ENCODE measurements around the gene PAH.
"Not testable (repeated sequence)": the region's sequence is repeated elsewhere in the genome, so short reads cannot be mapped to it uniquely, and the experiment has no call there.

The PAH gene

DNA sequence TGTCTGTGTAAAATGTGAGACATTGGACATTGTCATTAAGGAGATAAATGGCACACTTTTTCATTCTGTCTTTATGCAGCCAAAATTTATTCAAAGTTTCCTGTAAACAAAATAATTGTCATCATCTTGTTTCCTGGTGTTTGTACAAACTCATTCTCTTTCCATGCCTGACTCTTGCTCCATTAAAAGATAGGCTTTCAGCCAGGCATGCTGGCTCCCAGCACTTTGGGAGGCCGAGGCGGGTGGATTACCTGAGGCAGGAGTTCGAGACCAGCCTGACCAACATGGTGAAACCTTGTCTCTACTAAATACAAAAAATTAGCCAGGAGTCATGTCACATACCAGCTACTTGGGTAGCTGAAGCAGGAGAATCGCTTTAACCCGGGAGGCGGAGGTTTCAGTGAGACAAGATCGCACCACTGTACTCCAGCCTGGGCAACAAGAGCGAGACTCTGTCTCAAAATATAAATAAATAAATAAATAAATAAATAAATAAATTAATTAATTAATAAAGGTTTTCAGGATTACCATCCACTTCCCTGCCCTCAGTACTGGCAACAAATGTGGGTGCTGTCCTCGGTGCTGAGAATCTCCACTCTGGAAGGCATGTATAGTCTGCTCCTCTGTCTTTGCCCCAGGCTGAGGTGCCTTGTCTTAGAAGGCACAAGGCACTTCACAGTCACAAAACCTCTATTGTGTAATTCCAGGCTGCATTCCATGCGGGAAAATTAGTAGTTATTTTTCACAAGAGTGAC lies 83.2 kb downstream of the PAH start:
- DNase-seq (ENCODE audit: insufficient read length, low spot score) = no peak
- no peak for FAIRE-seq

DNA sequence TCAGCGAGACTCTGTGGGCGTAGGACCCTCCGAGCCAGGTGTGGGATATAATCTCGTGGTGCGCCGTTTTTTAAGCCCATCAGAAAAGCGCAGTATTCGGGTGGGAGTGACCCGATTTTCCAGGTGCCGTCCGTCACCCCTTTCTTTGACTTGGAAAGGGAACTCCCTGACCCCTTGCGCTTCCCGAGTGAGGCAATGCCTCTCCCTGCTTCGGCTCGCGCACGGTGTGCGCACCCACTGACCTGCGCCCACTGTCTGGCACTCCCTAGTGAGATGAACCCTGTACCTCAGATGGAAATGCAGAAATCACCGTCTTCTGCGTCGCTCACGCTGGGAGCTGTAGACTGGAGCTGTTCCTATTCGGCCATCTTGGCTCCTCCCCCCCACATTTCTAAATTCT lies 84.2 kb downstream of the PAH start:
- DNase-seq (ENCODE audit: insufficient read length, low spot score); FAIRE-seq: not testable (repeated sequence)

DNA sequence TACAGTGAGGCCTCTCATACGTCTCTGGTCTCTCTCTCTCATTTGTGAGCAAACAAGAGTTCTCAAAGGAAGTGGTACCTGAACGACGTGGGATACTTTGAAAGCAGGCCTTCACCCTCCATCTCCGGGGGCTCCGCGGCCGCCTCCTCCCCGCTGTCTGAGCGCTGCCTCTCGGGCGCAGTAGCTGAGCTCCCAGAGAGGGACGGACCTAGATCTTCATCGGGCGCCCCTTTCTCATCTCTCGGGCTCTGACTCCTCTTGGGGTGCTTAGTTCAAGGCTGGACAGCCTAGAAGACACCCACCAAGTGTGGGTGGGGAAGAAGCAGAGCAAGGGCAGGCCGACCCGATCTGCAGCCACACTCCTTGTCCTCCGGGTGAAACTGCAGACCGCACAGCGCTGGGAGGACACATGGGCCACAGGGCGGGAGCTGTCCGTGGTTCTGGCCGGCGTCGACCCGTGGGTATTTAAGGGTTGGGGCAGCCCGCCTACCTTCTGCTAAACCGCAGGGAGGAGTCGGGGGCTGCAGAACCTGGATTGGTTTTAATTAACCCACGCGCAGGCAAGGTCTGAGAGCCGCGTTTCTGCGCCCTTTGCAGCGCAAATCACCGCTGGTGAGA lies 92.7 kb downstream of the PAH start:
- no peak for FAIRE-seq

DNA sequence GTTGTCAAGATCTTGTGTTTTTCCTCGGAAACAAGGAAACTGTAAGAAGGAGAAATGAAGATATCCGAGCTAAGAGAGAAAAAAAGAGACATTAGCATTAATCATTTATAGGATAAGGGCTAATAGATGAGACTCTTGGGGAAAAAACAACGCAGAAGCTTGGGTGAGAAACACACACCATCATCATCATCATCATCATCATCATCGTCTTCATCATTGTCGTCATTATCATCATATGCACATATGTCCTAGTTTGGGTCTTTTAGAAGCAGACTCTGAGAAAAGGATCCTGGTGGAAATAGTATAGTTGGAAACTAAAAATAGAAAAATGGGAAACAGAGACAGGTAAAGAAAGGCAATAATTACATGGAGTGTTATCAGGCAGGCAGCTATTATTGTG lies 95.9 kb downstream of the PAH start:
- no peak for FAIRE-seq

More for the DNA sequence above, 92.7 kb downstream of the PAH start:
- DNase-seq (ENCODE audit: insufficient read length, low spot score) = peak; percentile 32

DNA sequence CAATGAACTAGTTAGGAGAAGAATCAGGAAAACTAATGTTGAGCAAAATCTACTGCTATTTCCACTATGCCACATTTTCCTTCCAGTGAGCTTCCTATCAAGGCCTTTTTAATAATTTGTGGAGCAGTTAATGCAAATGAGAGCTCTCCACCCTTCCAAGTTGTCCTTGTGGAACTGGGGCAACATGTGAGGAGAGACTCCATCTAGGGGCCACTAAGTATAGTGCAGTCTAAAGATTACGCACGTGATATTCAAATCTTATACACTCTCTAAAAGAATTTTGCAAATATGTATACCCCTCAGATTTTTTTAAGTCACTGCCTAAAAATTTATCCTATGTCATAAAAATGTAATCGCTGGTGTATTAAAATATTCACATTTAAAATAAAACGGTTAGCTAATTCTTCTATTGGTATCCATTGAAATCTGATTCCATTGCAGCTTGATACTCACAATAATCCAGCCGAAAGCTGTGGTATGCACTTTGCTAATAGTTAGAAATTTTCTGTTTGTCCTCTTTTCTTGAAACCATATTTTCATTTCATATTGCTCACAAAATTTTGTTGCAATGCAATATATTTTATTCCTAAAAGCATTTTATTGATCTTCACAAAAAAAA lies 100.1 kb downstream of the PAH start:
- DNase-seq (ENCODE audit: insufficient read length, low spot score) (peak; percentile 14), FAIRE-seq (no peak)

More for the DNA sequence above, 95.9 kb downstream of the PAH start:
- DNase-seq (ENCODE audit: insufficient read length, low spot score) = no peak

DNA sequence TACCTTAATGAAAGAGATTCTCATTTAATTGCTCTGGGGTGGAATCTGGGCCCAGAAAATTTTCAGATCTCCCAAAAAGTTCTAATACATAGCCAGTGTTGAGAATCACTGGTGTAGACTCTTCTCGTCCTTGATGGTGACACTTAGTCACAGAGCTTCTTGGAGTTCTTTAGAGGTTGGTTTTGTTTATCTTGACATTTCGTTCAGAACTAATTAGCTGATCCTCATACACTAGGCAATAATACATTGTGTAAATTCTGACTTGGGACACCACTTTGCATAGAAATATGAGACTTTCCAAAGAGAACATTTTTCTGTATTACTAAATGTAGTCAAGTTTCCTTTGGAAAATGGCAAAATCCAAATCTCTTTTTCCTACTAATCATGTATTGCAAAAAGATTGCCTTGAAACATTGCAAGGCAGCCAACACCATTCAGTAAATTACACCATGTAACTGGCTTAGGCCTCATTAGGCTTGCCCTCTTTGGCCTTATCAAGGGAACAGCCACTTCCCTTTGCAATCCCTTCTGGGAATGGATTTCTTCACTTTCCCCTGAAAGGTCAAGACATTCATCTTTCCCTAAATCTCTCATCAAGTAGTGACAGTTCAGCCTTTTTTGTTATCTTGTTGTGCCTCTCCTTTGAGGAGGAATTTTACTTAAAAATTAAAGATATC lies 102.2 kb downstream of the PAH start:
- no peak for FAIRE-seq

DNA sequence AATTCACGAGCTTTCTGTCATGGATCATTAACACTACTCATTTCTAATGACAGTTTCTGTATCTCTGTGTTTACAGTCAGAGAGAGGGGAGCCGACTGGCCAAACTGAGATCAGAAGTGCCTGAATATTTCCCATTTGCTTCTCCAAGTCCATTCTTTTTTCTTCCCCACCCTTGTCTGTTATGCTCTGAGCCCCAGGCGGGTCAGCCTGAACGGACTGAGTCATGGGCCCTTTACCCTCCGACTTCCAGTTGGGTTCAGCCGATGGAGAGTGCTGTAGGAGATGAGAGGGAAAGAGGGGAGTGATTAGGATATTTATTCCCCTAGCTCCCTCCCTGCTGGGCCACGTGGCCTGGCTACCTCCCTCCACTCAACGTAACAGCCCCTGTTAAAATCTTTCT lies 104.7 kb downstream of the PAH start:
- DNase-seq (ENCODE audit: insufficient read length, low spot score) = no peak
- no peak for FAIRE-seq

More for the DNA sequence above, 102.2 kb downstream of the PAH start:
- no peak for DNase-seq (ENCODE audit: insufficient read length, low spot score)

DNA sequence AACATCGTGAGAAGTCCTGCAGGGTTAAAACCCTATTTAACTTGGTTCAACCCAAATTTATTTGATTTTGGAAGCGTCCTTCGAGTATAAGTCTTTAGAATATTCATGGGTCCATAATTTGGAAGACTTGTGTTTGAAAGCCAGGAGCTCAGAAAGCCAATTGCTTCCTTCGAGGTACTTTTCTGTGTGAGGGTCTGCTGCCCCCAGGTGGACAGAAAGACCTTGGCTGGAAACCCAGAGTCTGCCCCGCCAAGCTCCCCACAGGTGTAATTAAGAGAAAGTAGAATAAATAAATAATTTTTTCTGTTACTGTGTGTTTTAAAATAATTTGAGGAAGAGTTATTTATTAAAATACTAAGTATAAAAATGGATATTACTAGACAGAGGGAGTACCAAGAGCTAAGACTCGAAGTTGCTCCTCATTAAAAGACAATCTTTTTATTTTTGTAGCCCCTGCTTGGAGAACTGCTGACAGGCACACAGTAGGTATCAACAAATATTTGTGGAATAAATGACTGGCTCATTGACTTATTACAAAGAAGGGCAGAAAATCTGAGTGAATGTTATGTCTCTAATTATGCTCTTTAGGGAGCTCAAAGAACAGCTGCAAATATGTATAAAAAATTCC lies 105.8 kb downstream of the PAH start:
- DNase-seq (ENCODE audit: insufficient read length, low spot score) = peak; percentile 23
- no peak for FAIRE-seq

DNA sequence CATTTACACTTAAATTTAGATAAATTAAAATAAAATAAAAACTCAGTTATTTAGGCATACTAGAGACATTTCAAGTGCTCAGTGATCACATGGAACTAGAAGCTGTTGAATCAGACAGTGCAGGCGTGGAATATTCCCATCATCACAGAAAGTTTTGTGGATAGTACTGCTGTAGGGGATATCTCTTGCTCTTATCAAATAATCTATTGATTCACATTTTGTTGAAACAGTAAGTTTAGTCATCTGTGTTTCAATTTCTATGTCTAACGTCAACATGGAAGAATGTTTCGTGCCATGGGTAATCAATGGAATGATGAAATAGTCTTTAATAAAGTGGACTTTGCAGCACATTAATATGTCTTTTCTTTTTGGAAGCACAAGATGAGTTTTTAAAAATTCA lies 108.6 kb downstream of the PAH start:
- no peak for FAIRE-seq

DNA sequence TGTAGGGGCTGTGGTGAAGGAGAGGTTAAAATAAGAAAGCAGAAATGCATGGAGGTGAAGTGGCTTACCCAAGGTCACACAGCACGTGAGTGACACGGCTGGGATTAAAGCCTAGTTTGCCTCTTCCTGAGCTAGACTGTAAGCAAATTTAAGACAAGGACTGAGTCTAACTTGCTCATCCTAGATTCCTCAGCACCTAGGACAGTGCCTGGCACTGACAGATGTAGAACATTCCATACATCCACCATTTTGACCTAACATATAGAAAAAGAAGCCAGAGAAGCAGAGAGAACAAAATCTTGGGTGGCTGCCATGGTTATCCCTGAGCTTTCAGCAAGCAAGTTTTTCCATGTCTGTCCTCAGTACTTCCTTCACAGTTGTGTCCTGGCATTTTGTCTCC lies 110.5 kb downstream of the PAH start:
- DNase-seq (ENCODE audit: insufficient read length, low spot score) = no peak
- no peak for FAIRE-seq

More for the DNA sequence above, 108.6 kb downstream of the PAH start:
- no peak for DNase-seq (ENCODE audit: insufficient read length, low spot score)

DNA sequence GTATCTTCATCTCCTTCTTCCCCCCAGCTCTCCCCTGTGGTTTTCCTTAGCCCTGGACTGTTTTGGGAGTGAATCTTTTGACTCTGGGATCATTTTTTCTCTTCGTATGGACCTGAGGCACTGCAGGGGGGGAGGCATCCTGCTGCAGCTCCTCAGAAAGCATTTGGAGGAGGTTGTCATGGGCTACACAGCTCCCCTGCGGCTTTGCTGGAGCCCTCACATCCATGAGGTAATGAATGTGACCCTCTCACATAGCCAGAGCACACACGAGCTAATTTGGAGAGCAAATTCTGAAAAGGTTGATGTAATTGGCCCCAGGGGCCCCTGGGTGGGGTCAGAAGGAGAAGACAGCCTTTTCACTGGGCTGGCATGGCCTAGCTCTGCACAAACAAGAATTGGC lies 110.9 kb downstream of the PAH start:
- FAIRE-seq (no peak), DNase-seq (ENCODE audit: insufficient read length, low spot score) (no peak)

DNA sequence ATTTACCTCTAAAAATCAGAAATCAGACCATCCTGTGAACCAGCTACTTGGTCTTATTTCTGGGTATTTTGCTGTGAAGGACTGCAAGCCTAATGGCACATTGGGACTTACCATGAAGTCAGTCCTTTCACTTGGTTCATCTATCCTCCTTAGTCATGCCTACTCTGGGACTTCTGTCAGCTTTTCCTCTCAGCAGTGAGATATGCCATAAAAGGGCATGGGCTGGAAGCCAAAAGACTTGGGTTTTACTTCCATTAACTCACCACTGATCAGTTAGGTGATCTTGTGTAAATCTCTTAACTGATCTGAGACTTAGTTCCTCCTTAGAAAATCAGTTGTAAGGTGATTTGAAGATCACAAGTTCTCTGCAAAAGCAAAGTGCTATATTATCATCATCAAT lies 116.5 kb downstream of the PAH start:
- no peak for FAIRE-seq
- no peak for DNase-seq (ENCODE audit: insufficient read length, low spot score)

DNA sequence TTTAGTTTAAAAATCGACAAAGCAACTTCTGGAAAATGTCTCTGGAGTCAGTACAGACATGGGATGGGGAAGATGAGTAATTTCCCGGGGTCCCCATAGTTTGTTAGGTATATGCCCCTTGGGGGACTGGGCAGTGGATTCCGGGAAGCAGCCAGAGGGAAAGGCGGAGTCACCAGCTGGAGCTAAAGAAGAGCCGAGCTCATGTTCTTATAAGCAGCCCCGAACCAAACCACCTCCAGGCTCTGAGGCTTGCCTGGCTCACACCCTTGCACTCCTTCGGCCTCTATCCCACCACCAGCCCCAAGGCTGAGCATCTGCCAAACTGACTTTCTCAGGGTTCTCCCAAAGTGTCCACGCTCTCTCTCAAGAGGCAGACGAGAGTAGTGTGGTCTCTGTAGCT lies 117.8 kb downstream of the PAH start:
- no peak for FAIRE-seq
- no peak for DNase-seq (ENCODE audit: insufficient read length, low spot score)

DNA sequence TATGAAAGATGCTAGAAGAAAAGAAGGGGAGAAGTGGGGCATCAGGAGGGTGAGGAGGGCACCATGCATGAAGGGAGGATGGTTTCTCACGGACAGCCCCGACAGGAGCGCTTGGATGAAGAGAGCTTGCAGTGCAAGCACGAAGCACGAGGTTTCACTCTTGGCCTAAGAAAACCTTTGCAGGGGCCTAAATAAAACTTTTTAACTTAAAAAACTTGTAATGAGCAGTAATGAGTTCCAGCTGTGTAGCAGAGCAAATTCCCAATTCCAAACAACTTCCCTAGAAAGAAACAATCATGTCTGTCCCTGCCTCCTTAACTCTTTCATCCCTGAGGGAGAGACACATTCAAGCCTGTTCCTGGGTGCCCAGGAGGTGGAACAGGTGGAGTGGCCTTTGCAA lies 119.5 kb downstream of the PAH start:
- DNase-seq (ENCODE audit: insufficient read length, low spot score) (no peak), FAIRE-seq (no peak)

DNA sequence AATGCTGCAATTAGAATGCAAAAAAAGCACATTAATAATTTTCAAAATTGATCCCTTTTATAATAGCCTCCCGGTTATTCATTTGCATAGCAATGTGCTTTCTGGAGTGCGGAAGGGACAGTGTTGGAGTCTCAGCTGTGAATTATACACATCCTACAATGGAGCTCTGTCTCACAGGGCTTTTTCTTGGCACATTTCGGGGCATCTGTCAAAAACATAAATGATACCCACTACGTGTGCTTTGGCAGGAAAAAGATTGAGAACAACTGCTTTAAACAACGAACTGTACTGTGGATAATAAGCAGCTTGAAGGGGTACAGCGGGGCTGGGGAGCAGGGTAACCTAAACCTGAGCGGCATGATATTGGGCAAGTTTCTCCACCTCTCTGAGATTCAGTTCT lies 123.1 kb downstream of the PAH start:
- no peak for FAIRE-seq
- no peak for DNase-seq (ENCODE audit: insufficient read length, low spot score)
